ENCODE results near the gene LIN7A. TPM values are rescaled to one million over a fixed set of nuclear protein-coding genes. Genes with fewer than 3 reads are reported as not detected.
"Not testable (repeated sequence)": the region's sequence is repeated elsewhere in the genome, so short reads cannot be mapped to it uniquely, and the experiment has no call there.

Gene LIN7A
- total RNA-seq, 1 donor from 2014 or later: 2.6 TPM

GRCh38 chr12:80924437-80924836 is 13.3 kb downstream of the LIN7A start:
- DNase-seq (ENCODE audit: extremely low read depth, low read depth, low spot score): no peak

- no peak for DNase-seq (ENCODE audit: extremely low read depth, low read depth, low spot score)
Observed at GRCh38 chr12:80920006-80920405, 17.7 kb downstream of the LIN7A start.

GRCh38 chr12:80917651-80918050 is 20.1 kb downstream of the LIN7A start:
- no peak for DNase-seq (ENCODE audit: extremely low read depth, low read depth, low spot score)

- DNase-seq (ENCODE audit: extremely low read depth, low read depth, low spot score): no peak
Observed at GRCh38 chr12:80912901-80913770, 24.6 kb downstream of the LIN7A start.

GRCh38 chr12:80909370-80909769 is 28.4 kb downstream of the LIN7A start:
- no peak for DNase-seq (ENCODE audit: extremely low read depth, low read depth, low spot score)

GRCh38 chr12:80902711-80903110 is 35.0 kb downstream of the LIN7A start:
- DNase-seq (ENCODE audit: extremely low read depth, low read depth, low spot score): no peak

- DNase-seq (ENCODE audit: extremely low read depth, low read depth, low spot score): no peak
Observed at GRCh38 chr12:80901661-80902060, 36.1 kb downstream of the LIN7A start.

GRCh38 chr12:80895240-80895639 is 42.5 kb downstream of the LIN7A start:
- DNase-seq (ENCODE audit: extremely low read depth, low read depth, low spot score): no peak

GRCh38 chr12:80894179-80894578 is 43.6 kb downstream of the LIN7A start:
- no peak for DNase-seq (ENCODE audit: extremely low read depth, low read depth, low spot score)

- no peak for DNase-seq (ENCODE audit: extremely low read depth, low read depth, low spot score)
Observed at GRCh38 chr12:80892597-80893445, 44.9 kb downstream of the LIN7A start.

- no peak for DNase-seq (ENCODE audit: extremely low read depth, low read depth, low spot score)
Observed at GRCh38 chr12:80884651-80885050, 53.1 kb downstream of the LIN7A start.

- no peak for DNase-seq (ENCODE audit: extremely low read depth, low read depth, low spot score)
Observed at GRCh38 chr12:80881106-80881505, 56.6 kb downstream of the LIN7A start.

- not testable (repeated sequence) for DNase-seq (ENCODE audit: extremely low read depth, low read depth, low spot score)
Observed at GRCh38 chr12:80878452-80878851, 59.3 kb downstream of the LIN7A start.

GRCh38 chr12:80877721-80878265 is 59.9 kb downstream of the LIN7A start:
- DNase-seq (ENCODE audit: extremely low read depth, low read depth, low spot score): no peak

- DNase-seq (ENCODE audit: extremely low read depth, low read depth, low spot score): no peak
Observed at GRCh38 chr12:80872053-80872452, 65.7 kb downstream of the LIN7A start.

- DNase-seq (ENCODE audit: extremely low read depth, low read depth, low spot score): no peak
Observed at GRCh38 chr12:80869264-80869663, 68.5 kb downstream of the LIN7A start.

GRCh38 chr12:80868576-80868975 is 69.2 kb downstream of the LIN7A start:
- no peak for DNase-seq (ENCODE audit: extremely low read depth, low read depth, low spot score)

- DNase-seq (ENCODE audit: extremely low read depth, low read depth, low spot score): no peak
Observed at GRCh38 chr12:80867941-80868340, 69.8 kb downstream of the LIN7A start.

GRCh38 chr12:80864046-80864735 is 73.5 kb downstream of the LIN7A start:
- DNase-seq (ENCODE audit: extremely low read depth, low read depth, low spot score): no peak

GRCh38 chr12:80862531-80862930 is 75.2 kb downstream of the LIN7A start:
- DNase-seq (ENCODE audit: extremely low read depth, low read depth, low spot score): no peak
